Natural killer cell (primary cell): Measurements from ENCODE around the gene TAP2. TPM values are rescaled to one million over a fixed set of nuclear protein-coding genes. Genes with fewer than 3 reads are reported as not detected.
"Not testable (repeated sequence)": the region's sequence is repeated elsewhere in the genome, so short reads cannot be mapped to it uniquely, and the experiment has no call there.

Experiments
- ATAC-seq, 3 donors: fragments of 150-1000 bp in 2 of 3; fragments of 200-7000 bp in 1 of 3; cut with Tn5 transposase; 1 replicate in 1 of 3; 2 replicates in 2 of 3; pipeline ENCODE4 v1.10.0; 2021; ENCODE audit warnings: mild to moderate bottlenecking in 2 of 3, moderate library complexity in 2 of 3
- DNase-seq, 2 donors: peaks; one replicate each; pipeline versions ENCODE4 v3.0.0 to v3.0.0-alpha.2; 2013 to 2021; ENCODE audit warnings: mixed read lengths in 1 of 2
- H3K27ac ChIP-seq: one replicate; pipeline ENCODE4 v1.5.1; 2013; ENCODE audit warnings: mild to moderate bottlenecking, low read length
- H3K27me3 ChIP-seq: one replicate; pipeline ENCODE4 v1.6.1; 2013; ENCODE audit warnings: low read length; ENCODE audit not compliant: control insufficient read depth, insufficient read depth
- H3K36me3 ChIP-seq: one replicate; pipeline ENCODE4 v1.6.1; 2013; ENCODE audit warnings: low read length; ENCODE audit not compliant: control insufficient read depth, insufficient read depth
- H3K4me1 ChIP-seq: one replicate; pipeline ENCODE4 v1.6.1; 2013; ENCODE audit warnings: low read length; ENCODE audit not compliant: control insufficient read depth, insufficient read depth
- H3K4me3 ChIP-seq: one replicate; pipeline ENCODE4 v1.5.1; 2013; ENCODE audit warnings: low read length
- H3K9me3 ChIP-seq: one replicate; pipeline ENCODE4 v1.6.1; 2013; ENCODE audit warnings: low read length; ENCODE audit not compliant: control insufficient read depth, insufficient read depth
- H3K27ac Mint-ChIP-seq, 2 donors: one replicate each; pipeline ENCODE4 v1.8.0; 2022; ENCODE audit warnings: mild to moderate bottlenecking in 2 of 2, mixed read lengths in 2 of 2, moderate library complexity in 1 of 2
- H3K27me3 Mint-ChIP-seq, 2 donors: one replicate each; pipeline ENCODE4 v1.8.0; 2022; ENCODE audit warnings: low read depth in 2 of 2, mixed read lengths in 2 of 2
- H3K36me3 Mint-ChIP-seq: one replicate; pipeline ENCODE4 v1.8.0; 2022; ENCODE audit warnings: mixed read lengths
- H3K4me1 Mint-ChIP-seq, 2 donors: one replicate each; pipeline ENCODE4 v1.8.0; 2022; ENCODE audit warnings: mixed read lengths in 2 of 2
- H3K4me3 Mint-ChIP-seq: one replicate; pipeline ENCODE4 v1.8.0; 2022; ENCODE audit warnings: mild to moderate bottlenecking, moderate library complexity, mixed read lengths
- H3K9me3 Mint-ChIP-seq, 2 donors: one replicate each; pipeline ENCODE4 v1.8.0; 2022; ENCODE audit warnings: mixed read lengths in 2 of 2
- WGBS: methylation state at CpG from one replicate; pipeline ENCODE4 v1.1.7; 2013; ENCODE audit warnings: missing lambda C conversion rate; ENCODE audit not compliant: insufficient coverage; 5-methylcytosine and 5-hydroxymethylcytosine counted together
- intact Hi-C: fragments of 100-400 bp; cut with micrococcal nuclease; formaldehyde crosslinking; loops from one replicate; pipeline ENCODE4 v1.14.2; 2022
- total RNA-seq, 4 donors: library from RNA; stranded (reverse); fragments of 120-200 nt in 1 of 4; gene quantifications; one replicate each; pipeline versions ENCODE4 v1.2.3 to v1.2.4, GENCODE V29; 2013 to 2022
- TF ChIP-seq, protein P1 (sequence below): fragments of 200-600 bp; IDR thresholded peaks from one replicate; pipeline ENCODE4 v1.8.0; 2022; ENCODE audit warnings: antibody characterized with exemption

The TAP2 gene
- total RNA-seq, 3 donors from 2014 or later (not counting 1 experiment from before 2014, with no cell fraction given), result 162 to 221 (median 209) TPM

- no peak overlapping the region for H3K27ac Mint-ChIP-seq
- no peaks in the 10 kb centered on the region for H3K9me3 Mint-ChIP-seq
- H3K36me3 Mint-ChIP-seq, result no peaks in the 10 kb centered on the region
- intact Hi-C loops, result loop anchor here (1.0 to 2.0 kb wide), 2 partner anchors 67 to 99 kb away; partner anchors contain the start of gene HLA-DMA
- H3K27me3 Mint-ChIP-seq, result no peaks in the 10 kb centered on the region
- DNase-seq, result peak in 1 of 2 donors; percentile 87
- no peaks in the 10 kb centered on the region for H3K9me3 ChIP-seq
- no peak overlapping the region for H3K4me3 ChIP-seq
- TF ChIP-seq, protein P1, sequence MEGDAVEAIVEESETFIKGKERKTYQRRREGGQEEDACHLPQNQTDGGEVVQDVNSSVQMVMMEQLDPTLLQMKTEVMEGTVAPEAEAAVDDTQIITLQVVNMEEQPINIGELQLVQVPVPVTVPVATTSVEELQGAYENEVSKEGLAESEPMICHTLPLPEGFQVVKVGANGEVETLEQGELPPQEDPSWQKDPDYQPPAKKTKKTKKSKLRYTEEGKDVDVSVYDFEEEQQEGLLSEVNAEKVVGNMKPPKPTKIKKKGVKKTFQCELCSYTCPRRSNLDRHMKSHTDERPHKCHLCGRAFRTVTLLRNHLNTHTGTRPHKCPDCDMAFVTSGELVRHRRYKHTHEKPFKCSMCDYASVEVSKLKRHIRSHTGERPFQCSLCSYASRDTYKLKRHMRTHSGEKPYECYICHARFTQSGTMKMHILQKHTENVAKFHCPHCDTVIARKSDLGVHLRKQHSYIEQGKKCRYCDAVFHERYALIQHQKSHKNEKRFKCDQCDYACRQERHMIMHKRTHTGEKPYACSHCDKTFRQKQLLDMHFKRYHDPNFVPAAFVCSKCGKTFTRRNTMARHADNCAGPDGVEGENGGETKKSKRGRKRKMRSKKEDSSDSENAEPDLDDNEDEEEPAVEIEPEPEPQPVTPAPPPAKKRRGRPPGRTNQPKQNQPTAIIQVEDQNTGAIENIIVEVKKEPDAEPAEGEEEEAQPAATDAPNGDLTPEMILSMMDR, result peak; percentile 73
- H3K27me3 ChIP-seq, result no peaks in the 10 kb centered on the region
- H3K4me1 Mint-ChIP-seq, result peaks cover 0 to 5% of the 10 kb centered on the region in 2 donors
- no peak overlapping the region for H3K27ac ChIP-seq
- H3K4me3 Mint-ChIP-seq, result no peak overlapping the region
- no peaks in the 10 kb centered on the region for H3K4me1 ChIP-seq
- peak; percentile 70 to 85 (median 71) for ATAC-seq
- WGBS, result 100% methylated on average over 1 of the region's 4 CpGs
- H3K36me3 ChIP-seq, result no peaks in the 10 kb centered on the region
These were observed 47.3 kb upstream of the TAP2 start for GRCh38 chr6:32885698-32886286.

DNA sequence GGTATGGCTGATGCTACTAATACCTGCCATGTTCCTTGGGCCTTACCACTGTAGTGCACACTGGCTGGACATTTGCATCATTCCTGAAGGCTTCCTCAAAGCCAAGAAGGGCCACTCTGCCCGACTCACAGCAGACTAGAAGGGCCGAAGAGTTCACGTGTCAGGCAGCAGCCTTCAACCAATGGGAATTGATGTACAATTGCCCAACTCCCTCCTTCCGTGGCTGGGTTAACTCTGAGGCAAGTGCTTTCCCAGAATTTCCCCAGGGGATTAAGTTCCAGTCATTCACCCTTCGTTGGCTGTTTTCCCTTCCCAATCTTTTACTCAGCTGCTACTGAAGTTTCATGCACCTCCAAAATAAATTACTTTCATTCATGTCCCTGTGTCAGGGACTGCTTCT, 45.2 kb upstream of the TAP2 start:
- TF ChIP-seq, protein P1, result no peak
- intact Hi-C loops, result loop anchor here (2.0 kb wide), 1 partner anchor 69 kb away; the partner anchor contains the start of gene HLA-DMA
- Histone ChIP-seq H3K4me1 (no peaks in the 10 kb centered on the region), H3K27ac (no peak overlapping the region), H3K4me3 (no peak overlapping the region), H3K9me3 (no peaks in the 10 kb centered on the region), H3K27me3 (no peaks in the 10 kb centered on the region), H3K36me3 (no peaks in the 10 kb centered on the region)
- Mint-ChIP-seq H3K9me3 (no peaks in the 10 kb centered on the region), H3K4me1 (peaks cover 0 to 5% of the 10 kb centered on the region in 2 donors), H3K27ac (no peak overlapping the region), H3K36me3 (no peaks in the 10 kb centered on the region), H3K27me3 (peaks cover 10 to 13% of the 10 kb centered on the region in 2 donors), H3K4me3 (no peak overlapping the region)
- ATAC-seq, result no peak
- DNase-seq, result no peak
- WGBS, result 75% methylated on average over 5 of the region's 5 CpGs

GRCh38 chr6:32882879-32883250, 44.3 kb upstream of the TAP2 start:
- Histone ChIP-seq H3K9me3 (no peaks in the 10 kb centered on the region), H3K4me1 (no peaks in the 10 kb centered on the region), H3K27ac (no peak overlapping the region), H3K27me3 (no peaks in the 10 kb centered on the region), H3K36me3 (no peaks in the 10 kb centered on the region), H3K4me3 (no peak overlapping the region)
- Mint-ChIP-seq H3K4me3 (no peak overlapping the region), H3K27me3 (peaks cover 10 to 13% of the 10 kb centered on the region in 2 donors), H3K27ac (no peak overlapping the region), H3K36me3 (no peaks in the 10 kb centered on the region), H3K4me1 (peaks cover 0 to 5% of the 10 kb centered on the region in 2 donors), H3K9me3 (no peaks in the 10 kb centered on the region)
- intact Hi-C loops, result no loop called here
- TF ChIP-seq, protein P1, result no peak
- DNase-seq, result no peak
- ATAC-seq, result no peak
- 60% methylated on average over 1 of the region's 1 CpG for WGBS

GRCh38 chr6:32880962-32881361, 42.4 kb upstream of the TAP2 start:
- DNase-seq, H3K27ac Mint-ChIP-seq, H3K4me1 ChIP-seq, H3K27ac ChIP-seq, H3K4me1 Mint-ChIP-seq, H3K4me3 ChIP-seq, H3K4me3 Mint-ChIP-seq, ATAC-seq, H3K27me3 ChIP-seq, H3K9me3 ChIP-seq, H3K9me3 Mint-ChIP-seq, H3K36me3 Mint-ChIP-seq, intact Hi-C loops, H3K36me3 ChIP-seq: not testable (repeated sequence)
- peaks cover 10 to 13% of the 10 kb centered on the region in 2 donors for H3K27me3 Mint-ChIP-seq
- 79% methylated on average over 3 of the region's 3 CpGs for WGBS
